GM18520 (cell line): ENCODE data around the gene URB1.
"Not testable (repeated sequence)": the region's sequence is repeated elsewhere in the genome, so short reads cannot be mapped to it uniquely, and the experiment has no call there.

ENCODE experiments used
- ATAC-seq: cut with Tn5 transposase; IDR thresholded peaks from one replicate; pipeline ENCODE4 v1.9.1; 2021; ENCODE audit not compliant: unreplicated experiment

The URB1 gene

GRCh38 chr21:32377991-32378390, 14.8 kb downstream of the URB1 start:
- no peak for ATAC-seq

DNA sequence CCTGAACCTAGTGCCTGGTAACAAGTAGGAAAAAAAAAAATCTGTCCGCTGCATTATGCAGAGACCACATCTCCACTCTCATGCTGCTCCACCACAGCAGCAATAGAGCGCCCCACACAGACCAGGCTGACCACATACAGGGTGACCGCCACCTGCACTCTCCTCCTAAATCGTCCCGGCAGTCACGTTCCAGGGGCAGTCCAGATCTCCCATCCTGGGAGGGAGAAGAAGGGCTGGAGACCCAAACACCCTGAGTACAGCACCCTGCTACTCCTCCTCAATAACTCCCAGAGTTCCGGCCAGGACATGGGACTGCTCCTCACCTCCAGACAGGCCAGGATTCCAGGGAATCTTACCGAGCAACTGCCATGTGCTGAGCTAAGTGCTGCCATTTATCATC, 15.3 kb downstream of the URB1 start:
- ATAC-seq = no peak

GRCh38 chr21:32372755-32373154, 20.1 kb downstream of the URB1 start:
- ATAC-seq = no peak

DNA sequence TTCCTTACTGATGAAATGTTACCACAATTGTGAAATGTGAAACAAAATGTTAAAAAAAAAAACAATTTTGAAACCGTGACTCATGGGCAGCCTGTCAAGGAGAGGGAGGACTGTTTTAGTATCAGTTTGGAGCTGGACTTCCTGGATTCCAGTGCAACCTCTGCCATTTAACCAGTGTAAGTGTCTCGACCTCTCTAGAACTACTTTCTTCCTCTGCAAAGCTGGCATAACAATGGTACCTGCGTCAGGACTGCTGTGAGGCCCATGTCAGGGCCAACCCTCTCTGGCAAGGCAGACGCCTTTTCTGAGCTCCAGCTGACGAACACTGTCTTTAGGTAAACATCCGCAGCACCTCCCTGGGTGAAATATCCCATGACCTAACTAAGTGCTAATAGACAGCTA, 20.9 kb downstream of the URB1 start:
- ATAC-seq = no peak

DNA sequence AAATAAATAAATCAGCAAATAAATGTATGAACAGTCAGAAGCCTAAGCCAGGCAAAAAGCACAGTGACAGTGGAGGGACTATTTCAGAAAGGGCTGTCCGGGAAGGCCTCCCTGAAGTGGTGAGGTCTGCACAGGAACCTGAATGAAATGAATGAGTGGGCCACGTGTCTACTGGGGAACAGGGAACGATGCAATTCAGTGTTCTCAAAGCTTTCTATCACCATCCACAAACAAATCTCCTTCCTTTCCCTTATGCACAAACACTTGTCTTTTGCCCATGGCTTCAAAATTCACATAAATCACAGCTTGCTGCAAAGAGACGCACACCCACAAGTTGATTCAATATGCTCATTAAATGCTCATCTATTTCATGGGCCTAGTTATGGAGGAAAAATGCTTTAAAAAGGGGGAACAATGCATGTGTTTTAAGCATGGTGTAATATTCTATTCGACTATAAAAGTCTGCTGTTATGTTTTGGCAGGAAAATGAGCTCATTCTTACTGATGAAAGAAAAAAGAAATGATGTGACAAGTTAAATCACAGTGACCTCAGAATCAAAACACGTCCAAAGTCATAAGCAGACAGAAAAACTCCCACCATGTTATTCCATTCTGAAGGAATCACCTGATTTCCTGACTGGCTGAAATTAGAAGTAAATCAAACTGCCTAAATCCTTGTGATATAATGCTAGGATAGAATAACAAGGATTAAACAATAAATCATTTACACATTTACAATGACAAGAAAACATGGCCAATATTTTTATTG, 21.6 kb downstream of the URB1 start:
- ATAC-seq = no peak

DNA sequence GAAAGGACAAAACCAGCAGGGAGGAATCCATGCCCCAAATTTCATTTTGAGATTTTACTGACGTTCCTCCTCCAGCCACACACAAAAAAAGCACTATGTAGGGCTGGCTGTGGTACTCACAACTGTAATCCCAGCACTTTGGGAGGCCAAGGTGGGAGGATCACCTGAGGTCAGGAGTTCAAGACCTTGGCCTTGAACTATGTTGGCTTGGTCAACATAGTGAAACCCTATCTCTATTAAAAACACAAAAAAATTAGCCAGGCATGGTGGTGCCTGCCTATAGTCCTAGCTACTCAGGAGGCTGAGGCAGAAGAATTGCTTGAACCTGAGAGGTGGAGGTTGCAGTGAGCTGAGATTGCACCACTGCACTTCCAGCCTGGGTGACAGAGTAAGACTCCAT, 23.9 kb downstream of the URB1 start:
- ATAC-seq = not testable (repeated sequence)

DNA sequence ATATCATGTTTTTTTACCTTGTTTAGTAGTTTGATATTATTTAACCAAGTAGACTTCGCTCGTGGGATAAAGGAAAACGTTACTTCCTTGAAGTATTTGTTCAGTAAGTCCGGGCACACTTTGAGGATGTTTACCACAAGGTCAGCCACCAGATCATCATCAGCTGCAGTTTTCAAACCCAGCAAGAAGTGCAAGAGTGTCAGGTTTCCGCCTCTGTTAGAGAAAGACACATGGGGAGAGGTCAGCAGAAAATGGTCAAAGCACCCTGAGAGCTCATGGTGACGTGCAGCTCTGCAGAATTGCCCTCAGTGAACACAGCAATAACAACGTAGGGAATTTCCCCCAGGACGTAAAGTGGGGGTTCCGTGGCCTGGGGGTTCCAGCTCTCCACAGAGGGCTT, 24.4 kb downstream of the URB1 start:
- no peak for ATAC-seq

GRCh38 chr21:32367158-32367557, 25.7 kb downstream of the URB1 start:
- no peak for ATAC-seq

- no peak for ATAC-seq
Observed at GRCh38 chr21:32366191-32366590, 26.6 kb downstream of the URB1 start.

GRCh38 chr21:32364796-32365195, 28.0 kb downstream of the URB1 start:
- no peak for ATAC-seq

- ATAC-seq = no peak
Observed at GRCh38 chr21:32364387-32364786, 28.4 kb downstream of the URB1 start.

DNA sequence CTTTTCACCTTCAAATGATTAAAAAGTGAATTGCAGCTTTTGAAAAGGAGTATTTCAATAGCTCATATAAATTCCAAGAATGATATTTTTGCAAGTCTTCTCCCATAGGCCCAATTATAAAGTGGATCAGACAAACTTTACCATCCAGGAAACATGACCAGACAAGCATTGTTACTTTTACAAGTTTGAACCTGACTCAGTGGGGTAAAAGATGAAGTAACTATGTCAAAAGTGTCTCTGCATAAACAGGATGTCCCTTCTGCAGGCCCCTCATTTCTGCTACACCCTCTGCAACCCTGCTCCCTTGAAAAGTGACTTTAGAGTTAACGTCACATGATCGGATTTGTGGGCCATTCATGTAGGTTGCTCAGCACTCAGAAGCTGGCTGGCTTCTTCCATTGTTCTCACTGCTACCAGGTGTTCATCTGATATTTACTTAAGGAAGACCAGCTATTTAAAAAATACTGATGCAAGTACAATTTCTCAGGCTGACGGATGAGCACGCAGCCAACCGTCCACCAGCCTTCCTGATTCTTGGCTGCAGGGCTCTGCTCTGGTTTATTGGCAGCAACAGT, 32.3 kb downstream of the URB1 start:
- ATAC-seq = no peak

DNA sequence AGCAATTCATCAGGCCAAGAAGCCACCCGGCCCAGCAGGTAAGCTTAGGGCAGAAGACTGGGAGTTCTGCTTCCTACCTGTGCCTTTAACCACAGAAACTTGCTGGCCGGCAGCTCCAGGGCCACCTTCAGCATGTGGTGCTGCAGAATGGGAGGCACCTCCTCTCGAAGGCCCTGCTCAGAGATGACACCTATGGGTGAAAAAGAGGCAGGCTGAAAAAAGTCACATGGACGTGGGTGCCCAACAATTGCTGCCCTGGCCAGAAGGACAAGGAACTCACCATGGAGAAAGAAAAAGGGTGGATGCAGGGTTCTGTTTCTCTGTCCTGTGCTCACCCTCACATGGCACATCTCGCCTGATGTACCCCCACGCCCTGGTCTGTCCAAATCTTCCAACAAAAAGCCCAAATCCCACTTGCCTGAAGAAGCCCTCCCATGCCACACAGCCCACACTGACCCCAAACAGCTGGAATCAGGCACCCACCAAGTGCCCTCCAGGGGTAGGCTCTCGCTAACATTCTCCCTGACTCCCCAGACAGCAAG, 33.0 kb downstream of the URB1 start:
- no peak for ATAC-seq

- ATAC-seq = no peak
Observed at GRCh38 chr21:32356874-32357395, 35.9 kb downstream of the URB1 start.

GRCh38 chr21:32353002-32353711, 39.7 kb downstream of the URB1 start:
- ATAC-seq = no peak

DNA sequence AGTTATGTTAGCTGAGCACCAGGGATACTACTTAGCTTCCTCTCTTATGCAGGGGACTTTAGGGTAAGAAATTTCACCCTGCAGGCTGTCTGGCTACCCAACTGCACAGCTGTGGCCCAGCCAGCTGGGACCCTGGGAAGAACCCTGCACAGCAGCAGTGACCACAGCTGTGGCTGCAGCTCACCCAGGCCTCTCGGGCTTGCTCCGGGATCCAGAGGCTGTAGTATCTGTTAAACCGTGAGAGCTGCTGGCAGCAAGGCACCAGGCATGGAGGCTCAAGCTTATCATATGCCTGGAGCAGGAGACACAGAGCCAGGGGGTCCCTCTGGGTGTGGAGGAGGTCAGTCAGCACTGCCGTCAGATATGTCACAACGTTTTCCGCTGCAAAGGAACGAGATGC, 40.3 kb downstream of the URB1 start:
- ATAC-seq = no peak

DNA sequence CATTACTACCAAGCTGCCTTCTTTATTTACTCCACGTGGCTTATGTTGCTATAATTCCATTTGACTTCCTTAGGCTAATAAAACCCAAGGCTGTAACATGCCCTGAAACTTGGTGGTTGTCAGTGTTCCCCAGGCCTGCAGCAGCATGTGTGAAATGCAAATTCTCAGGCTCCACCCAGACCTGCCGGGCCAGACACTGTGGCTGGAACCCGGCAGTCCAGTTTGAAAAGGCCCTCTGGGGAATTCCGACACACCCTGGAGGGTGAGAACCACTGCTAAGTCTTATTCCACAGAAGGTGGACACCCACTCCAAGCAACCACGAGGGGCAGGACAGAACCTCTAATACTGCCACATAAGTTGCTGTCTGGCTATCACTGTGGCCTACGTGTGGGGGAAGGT, 41.4 kb downstream of the URB1 start:
- no peak for ATAC-seq

DNA sequence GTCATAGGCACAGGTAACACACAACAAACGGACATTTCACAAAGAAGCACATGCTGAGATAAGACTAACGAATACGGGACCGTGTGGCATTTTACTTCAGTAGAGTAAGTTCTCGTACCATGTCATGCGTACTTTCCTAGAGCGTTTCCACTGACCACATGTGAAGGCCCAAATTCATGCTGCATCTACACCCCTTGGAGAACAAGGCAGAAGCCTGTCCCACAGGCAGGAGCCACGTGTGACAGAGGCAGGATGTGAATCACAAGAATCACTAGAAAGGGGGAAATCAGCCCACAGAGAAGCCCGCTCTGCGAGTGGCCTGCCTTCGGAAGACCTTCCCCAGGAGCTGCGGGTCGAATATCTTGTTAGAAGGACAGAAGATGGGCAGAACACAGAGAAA, 41.8 kb downstream of the URB1 start:
- no peak for ATAC-seq

DNA sequence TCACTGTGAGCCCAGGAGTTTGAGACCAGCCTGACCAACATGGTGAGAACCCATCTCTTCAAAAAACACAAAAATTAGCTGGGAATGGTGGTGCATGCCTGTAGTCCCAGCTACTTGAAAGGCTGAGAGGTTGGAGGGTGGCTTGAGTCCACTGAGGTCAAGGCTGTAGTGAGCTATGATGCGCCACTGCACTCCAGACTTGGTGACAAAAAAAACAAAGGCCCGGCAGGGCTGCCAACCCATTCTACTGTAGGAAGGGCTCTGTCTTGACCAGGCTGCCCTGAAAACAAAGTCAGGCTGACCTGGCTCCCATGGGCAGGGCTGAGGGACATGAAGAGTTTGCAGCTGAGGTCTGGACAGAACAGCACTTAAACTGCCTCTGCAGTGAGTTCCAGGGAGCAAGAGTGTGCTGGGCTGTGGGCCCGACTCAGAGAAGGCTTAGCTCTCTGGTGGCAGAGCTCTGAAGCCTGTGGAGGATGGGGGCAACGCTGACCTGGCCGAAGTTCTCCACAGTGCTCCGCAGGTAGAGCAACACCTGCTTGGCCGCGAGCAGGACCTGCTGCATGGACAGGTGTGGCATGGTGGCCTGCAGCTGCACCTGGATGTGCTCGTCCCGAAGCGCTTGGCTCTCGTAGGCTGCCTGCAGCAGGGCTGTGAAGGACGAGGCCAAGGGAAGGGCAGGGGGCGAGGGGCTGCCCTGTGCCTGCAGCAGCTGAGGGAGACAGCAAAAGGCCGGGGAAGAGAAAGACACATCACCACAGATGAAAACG, 42.4 kb downstream of the URB1 start:
- no peak for ATAC-seq

- ATAC-seq = no peak
Observed at GRCh38 chr21:32349333-32349944, 43.4 kb downstream of the URB1 start.
